Fibroblast of villous mesenchyme (primary cell): ENCODE data around the gene MCUR1. TPM values are rescaled to one million over a fixed set of nuclear protein-coding genes. Genes with fewer than 3 reads are reported as not detected.

Experiments
- DNase-seq: peaks from one replicate; pipeline ENCODE4 v3.0.0-alpha.2; 2010; ENCODE audit warnings: low read depth
- H3K4me3 ChIP-seq: 2 replicates; pipeline ENCODE4 v1.5.1; 2011; ENCODE audit warnings: low read depth, mild to moderate bottlenecking, low read length
- total RNA-seq: library from RNA; depleted of rRNA; stranded (reverse); fragments of >200 nt; gene quantifications from 2 replicates; pipeline ENCODE4 v1.2.3, GENCODE V29; 2012
- TF ChIP-seq, protein P1 (sequence below): IDR thresholded peaks from 2 replicates; pipeline ENCODE4 v1.5.1; 2012; ENCODE audit warnings: low read depth, mild to moderate bottlenecking, low read length; ENCODE audit not compliant: insufficient read depth

Gene MCUR1
- total RNA-seq, 1 donor: 13.8 TPM

DNA sequence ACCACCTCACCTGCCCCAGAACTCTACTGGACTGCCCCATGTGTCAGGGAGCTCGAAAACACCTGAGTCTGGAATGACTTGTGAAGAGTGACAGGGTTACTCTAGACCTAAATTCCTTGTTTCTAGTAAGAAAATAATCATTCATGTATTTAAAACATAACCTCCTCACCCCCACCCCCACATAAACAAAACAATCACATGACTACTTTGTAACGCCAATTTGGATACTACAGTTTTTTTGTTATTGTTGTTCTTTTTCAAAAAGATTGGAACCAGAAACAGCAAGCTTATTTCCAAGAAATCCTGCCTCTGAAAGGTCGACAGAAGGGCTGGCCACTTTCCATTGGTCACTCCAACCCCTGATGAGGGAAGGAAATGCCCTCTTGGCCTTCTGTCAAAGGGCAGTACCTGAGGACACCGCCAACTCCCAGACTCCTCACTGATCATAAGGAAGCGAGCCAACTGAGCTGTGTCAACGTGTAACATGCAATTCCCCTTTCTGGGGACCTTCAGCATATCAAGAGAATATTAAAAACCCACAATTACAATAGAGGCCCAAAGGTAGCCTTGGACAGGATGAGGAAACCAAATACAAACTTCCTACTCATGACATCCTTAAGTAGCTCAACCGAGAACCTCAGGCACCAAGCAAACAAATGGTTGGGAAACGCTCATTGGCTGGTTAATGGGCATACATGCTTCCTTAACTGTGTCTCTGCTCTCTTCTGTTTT is 2.6 kb downstream of the MCUR1 start:
- DNase-seq: no peak
- no peak overlapping the region for H3K4me3 ChIP-seq
- TF ChIP-seq, protein P1, sequence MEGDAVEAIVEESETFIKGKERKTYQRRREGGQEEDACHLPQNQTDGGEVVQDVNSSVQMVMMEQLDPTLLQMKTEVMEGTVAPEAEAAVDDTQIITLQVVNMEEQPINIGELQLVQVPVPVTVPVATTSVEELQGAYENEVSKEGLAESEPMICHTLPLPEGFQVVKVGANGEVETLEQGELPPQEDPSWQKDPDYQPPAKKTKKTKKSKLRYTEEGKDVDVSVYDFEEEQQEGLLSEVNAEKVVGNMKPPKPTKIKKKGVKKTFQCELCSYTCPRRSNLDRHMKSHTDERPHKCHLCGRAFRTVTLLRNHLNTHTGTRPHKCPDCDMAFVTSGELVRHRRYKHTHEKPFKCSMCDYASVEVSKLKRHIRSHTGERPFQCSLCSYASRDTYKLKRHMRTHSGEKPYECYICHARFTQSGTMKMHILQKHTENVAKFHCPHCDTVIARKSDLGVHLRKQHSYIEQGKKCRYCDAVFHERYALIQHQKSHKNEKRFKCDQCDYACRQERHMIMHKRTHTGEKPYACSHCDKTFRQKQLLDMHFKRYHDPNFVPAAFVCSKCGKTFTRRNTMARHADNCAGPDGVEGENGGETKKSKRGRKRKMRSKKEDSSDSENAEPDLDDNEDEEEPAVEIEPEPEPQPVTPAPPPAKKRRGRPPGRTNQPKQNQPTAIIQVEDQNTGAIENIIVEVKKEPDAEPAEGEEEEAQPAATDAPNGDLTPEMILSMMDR: no peak

GRCh38 chr6:13810688-13811446 is 3.5 kb downstream of the MCUR1 start:
- H3K4me3 ChIP-seq: no peak overlapping the region
- TF ChIP-seq, protein P1: no peak
- no peak for DNase-seq

- H3K4me3 ChIP-seq: no peak overlapping the region
- no peak for DNase-seq
- TF ChIP-seq, protein P1: no peak
These were observed 5.6 kb downstream of the MCUR1 start for GRCh38 chr6:13808801-13809200.

DNA sequence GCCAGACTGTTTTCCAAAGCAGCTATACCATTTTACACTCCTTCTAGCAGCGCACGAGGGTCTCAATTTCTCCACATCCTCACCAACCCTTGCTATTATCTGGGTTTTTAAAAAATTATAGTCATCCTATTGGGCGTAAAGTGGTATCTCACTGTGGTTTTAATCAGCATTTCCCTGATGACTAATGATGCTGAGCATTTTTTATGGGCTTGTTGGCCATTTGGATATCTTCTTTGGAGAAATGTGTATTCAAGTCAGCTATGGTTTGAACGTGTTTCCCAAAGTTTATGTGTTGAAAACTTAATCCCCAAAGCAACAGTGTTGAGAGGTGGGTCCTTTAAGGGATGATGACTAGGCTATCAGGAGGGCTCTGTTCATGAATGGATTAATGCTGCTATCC is 6.7 kb downstream of the MCUR1 start:
- no peak overlapping the region for H3K4me3 ChIP-seq
- TF ChIP-seq, protein P1: no peak
- peak; percentile 66 for DNase-seq

DNA sequence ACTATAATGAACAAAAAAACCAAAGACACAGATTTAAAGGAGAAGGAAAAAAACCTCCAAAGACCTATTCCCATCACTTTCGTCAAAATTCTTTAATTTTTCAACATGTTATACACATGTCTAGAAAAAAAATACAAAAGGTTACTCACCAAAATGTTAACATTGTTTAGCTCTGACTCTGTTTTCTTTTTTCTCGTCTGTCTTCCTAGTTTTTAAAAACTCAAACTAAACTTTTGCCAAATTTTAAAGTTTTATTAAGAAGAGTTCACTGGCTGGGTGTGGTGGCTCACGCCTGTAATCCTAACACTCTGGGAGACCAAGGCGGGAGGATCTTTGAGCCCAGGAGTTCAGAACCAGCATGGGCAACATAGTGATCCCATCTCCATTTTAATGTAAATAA is 10.8 kb downstream of the MCUR1 start:
- no peak overlapping the region for H3K4me3 ChIP-seq
- TF ChIP-seq, protein P1: no peak
- no peak for DNase-seq

- H3K4me3 ChIP-seq: no peak overlapping the region
- no peak for DNase-seq
- TF ChIP-seq, protein P1: no peak
These were observed 13.7 kb downstream of the MCUR1 start for GRCh38 chr6:13800615-13801014.
